Right lung (tissue), 10 donors: ENCODE data around the gene AQP10. TPM values are rescaled to one million over a fixed set of nuclear protein-coding genes. Genes with fewer than 3 reads are reported as not detected.
"Not testable (repeated sequence)": the region's sequence is repeated elsewhere in the genome, so short reads cannot be mapped to it uniquely, and the experiment has no call there.

ENCODE experiments used
- DNase-seq, 2 donors: peaks; one replicate each; pipeline ENCODE4 v3.0.0-alpha.2; 2013
- long read RNA-seq, 8 donors: transcript quantifications; one replicate each; lab custom pipeline, GENCODE V29; 2026
- polyA plus RNA-seq, 5 donors: library from polyadenylated mRNA; unstranded; fragments of 120-200 nt; gene quantifications; one replicate each; pipeline versions ENCODE4 v1.2.1 to v1.2.3, GENCODE V29; 2013; ENCODE audit warnings: inconsistent platforms in 1 of 5, low replicate concordance in 1 of 5; ENCODE audit not compliant: insufficient read length in 5 of 5, insufficient read depth in 1 of 5

The AQP10 gene, protein sequence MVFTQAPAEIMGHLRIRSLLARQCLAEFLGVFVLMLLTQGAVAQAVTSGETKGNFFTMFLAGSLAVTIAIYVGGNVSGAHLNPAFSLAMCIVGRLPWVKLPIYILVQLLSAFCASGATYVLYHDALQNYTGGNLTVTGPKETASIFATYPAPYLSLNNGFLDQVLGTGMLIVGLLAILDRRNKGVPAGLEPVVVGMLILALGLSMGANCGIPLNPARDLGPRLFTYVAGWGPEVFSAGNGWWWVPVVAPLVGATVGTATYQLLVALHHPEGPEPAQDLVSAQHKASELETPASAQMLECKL
- polyA plus RNA-seq: under 1 TPM; 0.14 to 0.40 (median 0.21) TPM
- long read RNA-seq, donor 1, partial matches to known transcripts: 0 of 3 reads
- long read RNA-seq, donor 1, other reads (novel, unspliced or antisense): 0 of 3 reads
- long read RNA-seq, donor 2: 0 reads
- long read RNA-seq, donor 3, partial matches to known transcripts: 0 of 2 reads
- long read RNA-seq, donor 3, other reads (novel, unspliced or antisense): 0 of 2 reads
- long read RNA-seq, donor 4: 0 reads
- long read RNA-seq, donor 5: 0 reads
- long read RNA-seq, donor 6: 0 reads
- long read RNA-seq, donor 7: 0 reads
- long read RNA-seq, donor 8: 0 reads

DNA sequence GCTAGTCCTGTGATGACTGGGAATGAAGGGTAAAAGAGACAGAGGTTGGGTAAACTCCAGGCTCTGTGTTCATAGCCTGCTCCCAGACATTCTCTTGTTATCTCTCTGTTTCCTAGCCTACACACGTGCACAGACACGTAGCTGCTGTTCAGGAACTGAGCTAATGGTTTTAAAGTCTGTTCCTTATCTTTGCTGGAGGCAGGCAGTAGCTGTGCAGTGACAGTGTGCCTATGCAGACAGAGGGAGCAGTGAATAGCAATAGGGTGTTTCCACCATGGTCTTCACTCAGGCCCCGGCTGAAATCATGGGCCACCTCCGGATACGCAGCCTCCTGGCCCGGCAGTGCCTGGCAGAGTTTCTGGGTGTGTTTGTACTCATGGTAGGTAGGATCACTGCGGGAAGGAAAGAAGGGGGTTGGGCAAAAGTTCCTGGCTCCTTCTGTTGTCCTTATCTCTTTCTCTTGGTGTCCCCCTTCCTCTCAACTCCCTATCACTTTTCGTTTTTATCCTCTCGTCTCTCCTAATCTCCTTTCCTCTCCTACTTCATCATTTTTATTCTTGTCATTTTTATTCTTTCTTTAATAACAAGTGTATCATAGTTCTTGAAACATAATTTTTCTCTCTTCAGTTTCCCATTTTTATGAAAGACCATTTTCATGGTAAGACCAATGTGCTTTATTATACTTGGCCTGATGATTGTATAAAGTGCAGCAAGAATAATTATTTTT, at the start of gene AQP10:
Gene AQP10 (plus strand): TSS at position 212 of the 727 bp plus-strand sequence. CDS start 63 bp downstream, at position 275.
- DNase-seq: no peak

DNA sequence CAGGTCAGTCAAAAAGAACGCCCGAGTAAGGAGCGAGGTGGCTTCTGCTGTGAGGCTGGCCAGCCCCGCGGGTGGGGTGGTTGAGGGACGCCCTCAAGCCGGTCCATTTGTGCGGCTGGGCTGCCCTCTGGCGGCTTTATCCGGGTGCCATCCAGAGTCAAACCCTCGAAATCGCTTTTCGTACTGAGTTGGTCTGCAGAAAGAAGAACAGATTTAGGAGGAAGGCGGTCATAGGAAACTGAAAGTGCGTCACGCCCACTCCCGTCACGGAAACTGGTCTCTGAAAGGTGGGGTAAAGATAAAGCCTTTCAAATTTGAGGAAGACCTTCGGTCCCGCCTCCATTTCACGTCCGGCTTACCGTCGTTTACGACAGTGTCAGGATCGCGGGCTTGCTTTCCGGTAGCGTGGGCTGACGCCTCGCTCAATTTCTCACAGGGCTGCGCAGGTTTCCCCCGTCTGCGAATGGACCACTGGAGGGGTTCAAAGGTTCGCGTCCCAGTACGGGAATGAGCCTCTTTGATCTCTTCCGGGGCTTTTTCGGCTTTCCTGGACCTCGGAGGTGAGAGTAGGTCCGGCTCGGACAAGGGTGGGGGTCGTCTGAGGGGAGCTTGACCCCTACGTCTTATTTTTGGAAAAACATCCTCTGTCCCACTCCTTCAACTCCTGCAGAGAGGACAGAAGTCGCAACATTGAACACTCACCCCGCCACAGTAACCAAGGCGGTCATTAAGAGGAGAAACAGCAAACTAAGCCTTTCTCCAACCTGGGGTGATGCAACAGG, 48.5 kb upstream of the AQP10 start, which contains the start of gene HAX1:
Gene HAX1 (plus strand): TSS at position 413 of the 782 bp plus-strand sequence. CDS start 95 bp downstream, at position 508.
- peak; percentile 93 to 94 for DNase-seq

DNA sequence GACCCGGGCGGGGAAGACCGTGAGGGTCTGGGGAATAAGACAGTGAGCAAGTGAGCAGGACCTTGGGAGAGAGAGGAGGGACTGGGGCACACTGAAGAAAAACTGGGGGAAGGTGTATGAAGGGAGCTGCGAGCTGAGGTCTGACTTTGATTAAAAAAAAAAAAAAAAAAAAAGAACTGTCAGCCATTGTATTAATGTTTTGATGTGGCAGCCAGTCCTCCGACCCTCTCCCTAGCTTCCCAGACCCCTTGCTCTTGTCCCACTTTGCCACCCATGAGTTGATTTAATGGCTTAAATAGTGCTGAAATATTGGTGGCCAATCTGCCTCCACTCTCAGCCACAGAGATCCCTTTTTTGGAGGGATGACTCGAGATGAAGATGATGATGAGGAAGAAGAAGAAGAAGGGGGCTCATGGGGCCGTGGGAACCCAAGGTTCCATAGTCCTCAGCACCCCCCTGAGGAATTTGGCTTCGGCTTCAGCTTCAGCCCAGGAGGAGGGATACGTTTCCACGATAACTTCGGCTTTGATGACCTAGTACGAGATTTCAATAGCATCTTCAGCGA, 47.8 kb upstream of the AQP10 start:
- no peak for DNase-seq

DNA sequence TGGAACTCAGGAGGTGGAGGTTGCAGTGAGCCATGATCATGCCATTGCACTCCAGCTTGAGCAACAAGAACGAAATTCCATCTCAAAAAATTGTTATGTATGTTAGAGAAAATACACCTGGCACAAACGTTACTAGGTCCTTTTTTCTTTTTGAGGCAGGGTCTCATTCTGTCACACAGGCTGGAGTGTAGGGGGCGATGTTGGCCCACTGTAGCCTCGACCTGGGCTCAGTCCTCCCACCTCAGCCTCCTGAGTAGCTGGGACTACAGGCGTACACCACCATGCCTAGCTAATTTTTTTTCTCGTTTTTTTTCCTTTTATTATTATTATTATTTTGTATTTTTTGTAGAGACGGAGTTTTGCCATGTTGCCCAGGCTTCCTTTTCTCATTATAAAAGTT, 44.1 kb upstream of the AQP10 start:
- no peak for DNase-seq

DNA sequence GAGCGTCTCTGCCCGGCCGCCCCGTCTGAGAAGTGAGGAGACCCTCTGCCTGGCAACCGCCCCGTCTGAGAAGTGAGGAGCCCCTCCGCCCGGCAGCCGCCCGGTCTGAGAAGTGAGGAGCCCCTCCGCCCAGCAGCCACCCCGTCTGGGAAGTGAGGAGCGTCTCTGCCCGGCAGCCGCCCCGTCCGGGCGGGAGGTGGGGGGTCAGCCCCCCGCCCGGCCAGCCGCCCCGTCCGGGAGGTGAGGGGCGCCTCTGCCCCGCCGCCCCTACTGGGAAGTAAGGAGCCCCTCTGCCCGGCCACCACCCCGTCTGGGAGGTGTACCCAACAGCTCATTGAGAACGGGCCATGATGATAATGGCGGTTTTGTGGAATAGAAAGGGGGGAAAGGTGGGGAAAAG, 33.3 kb upstream of the AQP10 start:
- DNase-seq: not testable (repeated sequence)

DNA sequence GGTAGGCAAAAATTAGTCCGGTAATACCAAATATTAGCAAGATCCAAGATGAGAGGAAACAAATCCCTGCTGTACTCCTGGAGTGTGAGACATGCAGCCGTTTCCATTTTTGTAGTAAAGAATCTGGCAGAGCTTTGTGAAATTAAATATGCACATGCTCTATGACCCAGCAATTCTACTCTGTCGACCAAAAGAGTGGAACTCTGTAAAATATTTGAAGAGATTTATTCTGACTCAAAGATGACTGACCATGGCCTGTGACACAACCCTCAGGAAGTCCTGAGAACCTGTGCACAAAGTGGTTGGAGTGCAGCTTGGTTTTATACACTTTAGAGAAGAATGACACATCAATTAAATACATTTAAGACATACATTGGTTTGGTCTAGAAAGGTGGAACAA, 32.2 kb upstream of the AQP10 start:
- no peak for DNase-seq

DNA sequence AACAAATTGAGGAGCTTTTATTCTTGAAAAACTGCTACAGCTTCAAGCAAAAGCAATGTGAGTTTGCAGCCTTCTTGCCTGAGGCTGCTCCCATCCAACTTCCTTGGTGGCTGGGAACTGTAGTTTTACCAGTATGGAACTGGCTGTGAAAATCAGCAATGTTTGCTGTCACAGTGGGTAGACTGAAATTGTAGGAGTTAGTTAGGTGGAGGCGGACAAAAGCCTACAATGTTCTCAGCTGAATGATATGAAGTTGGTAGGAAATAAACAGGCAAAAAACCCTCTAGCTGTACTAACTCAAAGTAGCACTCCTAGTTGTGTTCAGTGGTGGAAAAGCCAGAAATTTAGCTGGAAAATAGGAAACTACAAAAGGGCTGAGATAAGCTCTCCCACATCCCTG, 30.0 kb upstream of the AQP10 start:
- DNase-seq: no peak

DNA sequence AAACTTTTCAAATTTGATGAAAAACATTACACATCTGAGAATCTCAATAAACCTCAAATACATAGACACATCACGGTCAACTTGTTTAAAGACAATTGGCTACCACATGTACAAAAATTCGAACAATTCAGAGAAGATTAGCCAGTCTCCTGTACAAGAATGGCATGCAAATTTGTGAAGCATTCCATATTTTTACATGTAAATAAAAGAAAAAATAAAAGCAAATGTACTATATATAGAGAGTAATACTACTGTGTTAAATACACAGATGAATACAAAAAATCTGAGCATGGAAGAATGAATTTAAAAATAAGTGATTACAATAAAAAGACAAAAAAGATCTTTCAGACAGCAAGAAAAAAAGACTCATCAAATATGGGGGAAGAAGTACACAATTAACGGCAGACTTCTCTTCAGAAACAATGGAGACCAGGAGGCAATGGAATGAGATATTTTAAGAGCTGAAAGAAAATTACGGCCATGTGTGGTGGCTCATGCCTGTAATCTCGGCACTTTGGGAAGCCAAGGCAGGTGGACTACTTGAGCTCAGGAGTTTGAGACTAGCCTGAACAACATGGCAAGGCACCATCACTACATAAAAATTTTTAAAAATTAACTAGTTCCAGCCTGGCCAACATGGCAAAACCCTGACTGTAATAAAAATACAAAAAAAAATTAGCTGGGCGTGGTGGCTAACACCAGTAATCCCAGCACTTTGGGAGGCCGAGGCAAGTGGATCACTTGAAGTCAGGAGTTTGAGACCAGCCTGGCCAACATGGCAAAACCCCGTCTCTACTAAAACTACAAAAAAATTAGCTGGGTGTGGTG, 25.3 kb upstream of the AQP10 start:
- DNase-seq: no peak

DNA sequence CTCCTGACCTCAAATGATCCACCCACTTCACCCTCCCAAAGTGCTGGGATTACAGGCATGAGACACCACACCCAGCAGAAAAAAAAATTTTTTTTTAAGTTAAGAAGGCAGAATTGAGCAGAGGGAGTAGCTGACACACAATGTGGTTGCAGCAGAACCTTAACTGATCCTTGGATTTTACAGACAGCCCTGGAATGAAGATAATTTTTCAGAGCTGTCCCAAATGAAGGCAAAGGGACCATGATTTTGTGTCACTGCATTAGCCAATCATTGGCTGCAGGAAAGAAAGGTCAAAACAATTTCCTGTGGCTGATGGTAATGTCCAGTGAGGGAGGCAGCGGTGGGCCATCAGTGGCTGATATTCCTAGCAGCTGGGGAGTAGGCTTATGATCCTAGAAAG, 19.3 kb upstream of the AQP10 start:
- no peak for DNase-seq

DNA sequence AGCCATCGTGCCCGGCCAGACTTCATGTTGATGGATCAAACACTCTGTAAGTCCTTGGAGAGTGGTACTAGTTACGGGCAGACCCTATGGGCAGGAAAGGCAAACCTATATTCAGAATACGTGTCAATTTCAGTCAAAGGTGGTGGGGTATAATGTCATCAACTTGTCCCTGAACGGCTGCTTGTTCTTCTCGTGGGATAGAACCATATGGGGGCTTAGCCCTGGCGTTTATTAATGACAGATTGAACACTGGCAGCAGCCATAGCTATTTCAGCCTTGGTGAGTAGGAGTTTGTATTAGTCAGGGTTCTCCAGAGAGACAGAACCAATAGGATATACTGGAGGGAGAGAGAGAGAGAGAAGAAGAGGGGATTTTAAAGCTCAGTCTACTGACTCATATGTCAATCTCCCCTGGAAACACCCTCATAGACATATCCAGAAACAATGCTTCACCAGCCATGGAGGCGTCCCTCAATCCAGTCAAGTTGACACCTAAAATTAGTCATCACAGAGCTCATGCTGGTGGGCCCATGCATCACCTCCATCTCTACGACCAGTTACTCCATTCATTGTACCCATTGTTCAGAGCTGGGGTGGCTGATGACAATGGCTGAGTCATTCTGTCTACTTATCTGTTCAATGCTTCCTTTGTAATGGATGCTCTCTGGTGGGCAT, 16.1 kb upstream of the AQP10 start:
- DNase-seq: no peak

DNA sequence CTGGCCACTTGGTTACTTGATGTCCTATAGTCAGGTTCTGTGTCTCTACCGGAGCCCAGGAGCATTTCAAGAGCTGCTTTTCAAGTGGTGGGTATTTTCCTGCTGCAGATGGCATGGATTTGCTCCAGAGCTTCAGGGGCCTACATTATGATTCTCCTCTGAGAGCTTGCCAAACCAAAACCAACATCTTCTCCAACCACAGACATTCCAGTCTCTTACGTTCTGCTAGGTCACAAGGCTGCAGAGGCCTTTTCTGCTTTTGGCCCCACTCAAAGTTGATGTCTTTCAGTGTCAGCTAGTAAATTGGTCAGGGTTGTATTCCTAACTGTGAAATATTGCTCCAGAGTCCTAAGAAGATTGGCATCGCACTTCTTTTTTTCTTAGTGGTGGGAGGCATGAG, 14.7 kb upstream of the AQP10 start:
- no peak for DNase-seq

DNA sequence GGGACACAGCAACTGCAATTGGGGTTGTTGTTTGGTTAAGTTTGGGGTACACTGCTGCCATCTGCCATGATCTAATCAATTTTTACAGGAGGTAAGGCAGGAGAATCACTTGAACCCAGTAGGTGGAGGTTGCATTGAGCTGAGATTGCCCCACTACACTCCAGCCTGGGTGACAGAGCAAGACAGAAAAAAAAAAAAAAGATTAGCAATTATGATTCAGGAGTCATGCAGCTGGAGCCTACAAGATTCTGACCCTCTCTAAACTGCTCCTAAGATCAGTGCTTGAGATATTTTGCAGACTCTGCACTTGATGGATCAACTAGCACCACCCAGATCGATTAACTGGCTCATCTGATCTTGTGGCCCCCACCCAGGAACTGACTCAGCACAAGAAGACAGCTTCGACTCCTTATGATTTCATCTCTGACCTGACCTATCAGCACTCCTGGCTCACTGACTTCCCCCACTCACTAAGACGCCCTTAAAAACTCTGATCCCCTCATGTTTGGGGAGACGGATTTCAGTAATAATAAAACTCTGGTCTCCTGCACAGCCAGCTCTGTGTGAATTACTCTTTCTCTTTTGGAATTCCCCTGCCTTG, 13.1 kb upstream of the AQP10 start:
- DNase-seq: not testable (repeated sequence)

DNA sequence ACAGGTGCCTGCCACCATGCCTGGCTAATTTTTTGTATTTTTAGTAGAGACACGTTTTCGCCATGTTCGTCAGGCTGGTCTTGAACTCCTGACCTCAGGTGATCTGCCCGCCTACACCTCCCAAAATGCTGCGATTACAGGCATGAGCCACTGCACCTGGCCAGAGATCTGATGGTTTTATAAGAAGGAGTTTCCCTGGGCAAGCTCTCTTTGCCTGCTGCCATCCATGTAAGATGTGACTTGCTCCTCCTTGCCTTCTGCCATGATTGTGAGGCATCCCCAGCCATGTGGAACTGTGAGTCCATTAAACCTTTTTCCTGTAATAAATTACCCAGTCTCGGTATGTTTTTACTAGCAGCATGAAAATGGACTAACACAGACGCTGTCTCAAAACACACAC, 11.8 kb upstream of the AQP10 start:
- DNase-seq: not testable (repeated sequence)

DNA sequence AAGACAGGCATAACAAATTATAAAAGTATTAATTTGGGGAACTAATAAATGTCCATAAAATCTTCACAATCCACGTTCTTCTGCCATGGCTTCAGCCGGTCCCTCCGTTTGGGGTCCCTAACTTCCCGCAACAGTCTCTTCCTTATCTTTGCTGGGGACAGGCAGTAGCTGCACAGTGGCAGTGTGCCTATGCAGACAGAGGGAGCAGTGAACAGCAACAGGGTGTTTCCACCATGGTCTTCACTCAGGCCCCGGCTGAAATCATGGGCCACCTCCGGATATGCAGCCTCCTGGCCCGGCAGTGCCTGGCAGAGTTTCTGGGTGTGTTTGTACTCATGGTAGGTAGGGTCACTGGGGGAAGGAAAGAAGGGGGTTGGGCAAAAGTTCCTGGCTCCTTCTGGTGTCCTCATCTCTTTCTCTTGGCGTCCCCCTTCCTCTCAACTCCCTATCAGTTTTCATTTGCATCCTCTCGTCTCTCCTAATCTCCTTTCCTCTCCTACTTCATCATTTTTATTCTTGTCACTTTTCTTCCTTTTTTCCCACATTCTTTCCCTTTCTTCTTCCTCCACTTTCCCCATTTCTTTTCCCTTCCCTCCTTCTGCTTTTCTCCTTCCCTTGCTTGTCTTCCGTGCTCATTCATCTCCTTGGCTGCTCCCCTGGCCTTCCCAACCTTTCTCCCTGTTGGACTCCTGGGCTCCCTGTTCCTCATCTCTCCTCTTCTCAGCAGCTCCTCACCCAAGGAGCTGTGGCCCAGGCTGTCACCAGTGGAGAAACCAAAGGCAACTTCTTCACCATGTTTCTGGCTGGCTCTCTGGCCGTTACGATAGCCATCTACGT, 8.4 kb upstream of the AQP10 start:
- DNase-seq: not testable (repeated sequence)

DNA sequence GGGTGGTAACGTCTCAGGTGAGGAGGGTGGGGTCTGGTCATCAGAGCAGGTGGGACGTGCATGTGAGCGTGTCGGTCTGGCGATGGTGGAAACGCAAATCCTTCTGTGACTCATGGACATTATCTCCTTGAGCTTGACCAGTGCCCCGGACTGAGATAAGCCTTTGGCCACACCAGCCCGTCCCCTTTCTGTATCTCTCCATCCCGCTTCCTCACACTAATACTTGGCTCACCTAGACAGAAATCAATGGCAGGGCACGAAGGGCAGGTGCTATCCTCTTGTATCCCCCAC, 7.9 kb upstream of the AQP10 start:
- DNase-seq: no peak

DNA sequence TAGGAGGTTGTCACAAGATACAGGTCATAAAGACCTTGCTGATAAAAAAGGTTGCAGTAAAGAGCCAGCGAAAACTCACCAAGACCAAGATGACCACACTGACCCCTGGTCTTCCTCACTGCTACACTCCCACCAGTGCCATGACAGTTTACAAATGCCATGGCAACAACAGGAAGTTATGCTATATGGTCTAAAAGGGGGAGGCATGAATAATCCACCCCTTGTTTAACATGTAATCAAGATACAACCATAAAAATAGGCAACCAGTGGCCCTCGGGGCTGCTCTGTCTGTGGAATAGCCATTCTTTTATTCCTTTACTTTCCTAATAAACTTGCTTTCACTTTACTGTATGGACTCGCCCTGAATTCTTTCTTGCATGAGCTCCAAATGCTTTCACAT, 6.7 kb upstream of the AQP10 start:
- not testable (repeated sequence) for DNase-seq

DNA sequence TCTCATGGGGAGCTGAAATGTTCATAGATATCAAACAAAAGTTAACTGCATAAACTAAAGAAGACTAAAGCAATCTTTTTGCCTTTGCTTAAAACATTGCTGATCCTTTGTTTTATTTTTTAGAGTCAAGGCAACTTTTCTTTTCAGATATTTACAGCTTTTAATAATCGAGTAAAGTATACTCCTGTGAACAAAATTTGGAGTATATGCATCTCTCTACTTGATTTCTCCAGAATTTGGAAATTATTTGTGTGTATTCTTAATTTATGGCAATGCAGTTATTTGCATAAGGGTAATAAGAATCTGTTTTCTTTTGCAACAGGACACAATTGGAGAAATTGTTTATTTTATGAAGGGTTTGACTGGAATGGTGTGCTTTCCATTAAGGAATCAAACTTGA, 4.2 kb upstream of the AQP10 start:
- no peak for DNase-seq

DNA sequence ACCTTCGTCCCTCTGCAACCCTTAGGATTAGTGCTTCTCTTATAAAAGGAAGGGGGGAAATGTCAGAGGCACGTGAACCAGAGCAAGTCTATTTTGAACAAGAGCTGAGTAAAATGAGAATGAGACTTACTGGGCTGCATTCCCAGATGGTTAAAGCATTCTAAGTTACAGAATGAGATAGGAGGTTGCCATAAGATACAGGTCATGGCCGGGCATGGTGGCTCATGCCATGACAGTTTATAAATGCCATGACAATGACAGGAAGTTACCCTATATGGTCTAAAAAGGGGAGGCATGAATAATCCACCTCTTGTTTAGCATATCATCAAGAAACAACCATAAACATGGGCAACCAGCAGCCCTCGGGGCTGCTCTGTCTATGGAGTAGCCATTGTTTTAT, 2.5 kb upstream of the AQP10 start:
- no peak for DNase-seq

DNA sequence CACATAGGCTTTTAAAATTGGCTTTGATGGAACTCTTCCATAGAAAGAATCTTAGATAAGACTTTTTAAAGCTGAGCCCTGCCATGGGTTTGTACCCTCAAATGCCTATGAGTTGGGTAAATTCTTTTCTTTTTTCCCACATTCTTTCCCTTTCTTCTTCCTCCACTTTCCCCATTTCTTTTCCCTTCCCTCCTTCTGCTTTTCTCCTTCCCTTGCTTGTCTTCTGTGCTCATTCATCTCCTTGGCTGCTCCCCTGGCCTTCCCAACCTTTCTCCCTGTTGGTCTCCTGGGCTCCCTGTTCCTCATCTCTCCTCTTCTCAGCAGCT, 679 bp downstream of the AQP10 start:
- DNase-seq: not testable (repeated sequence)
